Astrocyte (in vitro differentiated cells and primary cell): ENCODE data around the gene NTN4. TPM values are rescaled to one million over a fixed set of nuclear protein-coding genes. Genes with fewer than 3 reads are reported as not detected.
"Not testable (repeated sequence)": the region's sequence is repeated elsewhere in the genome, so short reads cannot be mapped to it uniquely, and the experiment has no call there.

Experiments used
- DNase-seq: peaks from one replicate; pipeline ENCODE4 v3.0.0-alpha.2; 2010; ENCODE audit warnings: low read depth
- FAIRE-seq: peaks from 2 replicates; lab custom pipeline; 2011; peaks lifted over from hg19 to GRCh38; lab: Jason Lieb, UNC
- H2AFZ ChIP-seq: 2 replicates; pipeline ENCODE4 v1.6.0; 2012; ENCODE audit warnings: low read depth, low read length, inconsistent platforms
- H3K27ac ChIP-seq: 2 replicates; pipeline ENCODE4 v1.5.1; 2011; ENCODE audit warnings: low read depth, low read length, inconsistent platforms
- H3K27me3 ChIP-seq: 2 replicates; pipeline ENCODE4 v1.6.0; 2011; ENCODE audit warnings: low read length, inconsistent platforms; ENCODE audit not compliant: insufficient read depth
- H3K36me3 ChIP-seq: 2 replicates; pipeline ENCODE4 v1.5.1; 2011; ENCODE audit warnings: low read length, inconsistent platforms; ENCODE audit not compliant: insufficient read depth
- H3K4me1 ChIP-seq: 2 replicates; pipeline ENCODE4 v1.5.1; 2011; ENCODE audit warnings: low read length, inconsistent platforms; ENCODE audit not compliant: insufficient read depth
- H3K4me2 ChIP-seq: 2 replicates; pipeline ENCODE4 v1.6.0; 2012; ENCODE audit warnings: low read length, inconsistent platforms
- H3K4me3 ChIP-seq: 2 replicates; pipeline ENCODE4 v1.5.1; 2011; ENCODE audit warnings: low read depth, mild to moderate bottlenecking, low read length, inconsistent platforms; ENCODE audit not compliant: insufficient read depth
- H3K79me2 ChIP-seq: 2 replicates; pipeline ENCODE4 v1.6.0; 2012; ENCODE audit warnings: mild to moderate bottlenecking, low read length, inconsistent platforms; ENCODE audit not compliant: insufficient read depth
- H3K9ac ChIP-seq: 2 replicates; pipeline ENCODE4 v1.6.0; 2012; ENCODE audit warnings: mild to moderate bottlenecking, low read length, inconsistent platforms
- H3K9me3 ChIP-seq: 2 replicates; pipeline ENCODE4 v1.5.1; 2012; ENCODE audit warnings: low read depth, mild to moderate bottlenecking, low read length, inconsistent platforms; ENCODE audit not compliant: insufficient read depth
- H4K20me1 ChIP-seq: 2 replicates; pipeline ENCODE4 v1.6.0; 2012; ENCODE audit warnings: low read length, inconsistent platforms; ENCODE audit not compliant: insufficient read depth
- H3K27ac Mint-ChIP-seq: one replicate; pipeline ENCODE4 v1.8.0; 2021; ENCODE audit warnings: mild to moderate bottlenecking, mixed read lengths; ENCODE audit not compliant: unreplicated experiment
- H3K27me3 Mint-ChIP-seq: one replicate; pipeline ENCODE4 v1.8.0; 2021; ENCODE audit warnings: low read depth, mixed read lengths; ENCODE audit not compliant: unreplicated experiment
- H3K36me3 Mint-ChIP-seq: one replicate; pipeline ENCODE4 v1.8.0; 2021; ENCODE audit warnings: low read depth, mixed read lengths; ENCODE audit not compliant: unreplicated experiment
- H3K4me1 Mint-ChIP-seq: one replicate; pipeline ENCODE4 v1.8.0; 2021; ENCODE audit warnings: low read depth, mixed read lengths; ENCODE audit not compliant: unreplicated experiment
- H3K4me3 Mint-ChIP-seq: one replicate; pipeline ENCODE4 v1.8.0; 2021; ENCODE audit warnings: mild to moderate bottlenecking, moderate library complexity, mixed read lengths; ENCODE audit not compliant: unreplicated experiment
- H3K9me3 Mint-ChIP-seq: one replicate; pipeline ENCODE4 v1.8.0; 2021; ENCODE audit warnings: mild to moderate bottlenecking, mixed read lengths; ENCODE audit not compliant: unreplicated experiment
- CTCF ChIP-seq: IDR thresholded peaks from 2 replicates; pipeline ENCODE4 v1.5.1; 2011; ENCODE audit warnings: low read depth, mild to moderate bottlenecking, inconsistent platforms, low read length, moderate library complexity; ENCODE audit not compliant: insufficient read depth
- EZH2 ChIP-seq: IDR thresholded peaks from 2 replicates; pipeline ENCODE4 v1.6.1; 2012; ENCODE audit warnings: mild to moderate bottlenecking, low read length, inconsistent platforms; ENCODE audit not compliant: insufficient read depth
- total RNA-seq: library from RNA; stranded (reverse); gene quantifications from 2 replicates; pipeline ENCODE4 v1.2.1, GENCODE V29; 2021

Gene NTN4
- total RNA-seq, 1 donor from 2014 or later: 28.9 TPM

GRCh38 chr12:95756362-95756761 is 34.2 kb downstream of the NTN4 start:
- no peaks in the 10 kb centered on the region for H3K79me2 ChIP-seq
- no peak for TF ChIP-seq CTCF
- TF ChIP-seq EZH2: no peak
- no peak overlapping the region for H2AFZ ChIP-seq
- FAIRE-seq (no peak), DNase-seq (no peak)
- H3K27me3 ChIP-seq: no peaks in the 10 kb centered on the region
- H3K27ac ChIP-seq: no peak overlapping the region
- no peaks in the 10 kb centered on the region for H3K9me3 Mint-ChIP-seq
- no peak overlapping the region for H3K9ac ChIP-seq
- no peaks in the 10 kb centered on the region for H4K20me1 ChIP-seq
- H3K36me3 Mint-ChIP-seq: no peaks in the 10 kb centered on the region
- no peak overlapping the region for H3K4me2 ChIP-seq
- H3K4me1 ChIP-seq: no peaks in the 10 kb centered on the region
- H3K4me3 ChIP-seq: no peak overlapping the region
- no peaks in the 10 kb centered on the region for H3K36me3 ChIP-seq
- H3K27me3 Mint-ChIP-seq: peaks cover 1% of the 10 kb centered on the region
- no peak overlapping the region for H3K27ac Mint-ChIP-seq
- no peak overlapping the region for H3K4me3 Mint-ChIP-seq
- H3K9me3 ChIP-seq: no peaks in the 10 kb centered on the region
- H3K4me1 Mint-ChIP-seq: peaks cover 8% of the 10 kb centered on the region

GRCh38 chr12:95755261-95755865 is 35.2 kb downstream of the NTN4 start:
- no peaks in the 10 kb centered on the region for H3K36me3 Mint-ChIP-seq
- Histone ChIP-seq H3K4me2 (no peak overlapping the region), H4K20me1 (no peaks in the 10 kb centered on the region), H2AFZ (no peak overlapping the region), H3K79me2 (no peaks in the 10 kb centered on the region), H3K27me3 (no peaks in the 10 kb centered on the region), H3K9me3 (no peaks in the 10 kb centered on the region), H3K27ac (no peak overlapping the region), H3K9ac (no peak overlapping the region), H3K4me3 (no peak overlapping the region), H3K4me1 (no peaks in the 10 kb centered on the region), H3K36me3 (no peaks in the 10 kb centered on the region)
- FAIRE-seq (no peak), DNase-seq (no peak)
- H3K27me3 Mint-ChIP-seq: peaks cover 1% of the 10 kb centered on the region
- H3K27ac Mint-ChIP-seq: no peak overlapping the region
- no peaks in the 10 kb centered on the region for H3K9me3 Mint-ChIP-seq
- TF ChIP-seq CTCF (no peak), EZH2 (no peak)
- peaks cover 8% of the 10 kb centered on the region for H3K4me1 Mint-ChIP-seq
- no peak overlapping the region for H3K4me3 Mint-ChIP-seq

GRCh38 chr12:95746062-95746461 is 44.5 kb downstream of the NTN4 start:
- not testable (repeated sequence) for H3K9me3 ChIP-seq, H3K27ac ChIP-seq, H3K4me2 ChIP-seq, H4K20me1 ChIP-seq, H3K79me2 ChIP-seq, H3K27me3 Mint-ChIP-seq, DNase-seq, H3K4me1 Mint-ChIP-seq, H3K4me3 ChIP-seq, H3K36me3 Mint-ChIP-seq, H3K9me3 Mint-ChIP-seq, H3K4me3 Mint-ChIP-seq, H3K36me3 ChIP-seq, H3K9ac ChIP-seq, H3K27ac Mint-ChIP-seq, H3K4me1 ChIP-seq, H2AFZ ChIP-seq, H3K27me3 ChIP-seq, FAIRE-seq
